HepG2 (cell line): ENCODE data around the gene SERPINB6. TPM values are rescaled to one million over a fixed set of nuclear protein-coding genes. Genes with fewer than 3 reads are reported as not detected.
A peak's percentile ranks its signal among the peaks of the same experiment; 100 is the strongest.

ENCODE experiments used
- CCDC6 ChIP-seq: sonication (generic); formaldehyde crosslinking; IDR thresholded peaks from 2 replicates; pipeline ENCODE4 v1.8.1; 2022; ENCODE audit warnings: mild to moderate bottlenecking, missing genetic modification reagents, moderate library complexity
- HMGXB3 ChIP-seq: sonication (generic); formaldehyde crosslinking; IDR thresholded peaks from 2 replicates; pipeline ENCODE4 v1.4.0; 2020; ENCODE audit warnings: missing genetic modification reagents, borderline replicate concordance
- HNF1B ChIP-seq: sonication (generic); formaldehyde crosslinking; IDR thresholded peaks from 2 replicates; pipeline ENCODE4 v1.5.1; 2020; ENCODE audit warnings: mild to moderate bottlenecking, moderate library complexity, missing genetic modification reagents
- IRF1 ChIP-seq: sonication (generic); formaldehyde crosslinking; IDR thresholded peaks from 2 replicates; pipeline ENCODE4 v1.4.0; 2020; ENCODE audit warnings: low read depth, mild to moderate bottlenecking, missing genetic modification reagents
- MXI1 ChIP-seq: IDR thresholded peaks from 3 replicates; pipeline ENCODE4 v1.6.1; 2012; ENCODE audit warnings: low read depth, low read length, inconsistent platforms, borderline replicate concordance
- NFKB2 ChIP-seq: sonication (generic); formaldehyde crosslinking; IDR thresholded peaks from 2 replicates; pipeline ENCODE4 v1.4.0; 2020; ENCODE audit warnings: missing genetic modification reagents, borderline replicate concordance
- PTBP1 ChIP-seq: fragments of 200-400 bp; formaldehyde crosslinking; IDR thresholded peaks from 2 replicates; pipeline ENCODE4 v1.6.1; 2018; ENCODE audit warnings: low read length, low read depth; ENCODE audit not compliant: poor library complexity, severe bottlenecking
- SNAPC2 ChIP-seq: sonication (generic); formaldehyde crosslinking; IDR thresholded peaks from 2 replicates; pipeline ENCODE4 v1.8.1; 2022; ENCODE audit warnings: mild to moderate bottlenecking, missing genetic modification reagents
- TAF15 ChIP-seq: fragments of 200-400 bp; formaldehyde crosslinking; IDR thresholded peaks from one replicate; pipeline ENCODE4 v1.6.1; 2018; ENCODE audit warnings: mild to moderate bottlenecking, low read depth, low read length; ENCODE audit not compliant: poor library complexity, severe bottlenecking
- ZBTB34 ChIP-seq: sonication (generic); formaldehyde crosslinking; IDR thresholded peaks from 2 replicates; pipeline ENCODE4 v1.8.0; 2022; ENCODE audit warnings: mild to moderate bottlenecking, missing genetic modification reagents
- ZFYVE20 ChIP-seq: sonication (generic); formaldehyde crosslinking; IDR thresholded peaks from 2 replicates; pipeline ENCODE4 v1.8.0; 2023; ENCODE audit warnings: low read depth, mild to moderate bottlenecking, moderate library complexity, missing genetic modification reagents, borderline replicate concordance
- ZNF205 ChIP-seq: IDR thresholded peaks from 2 replicates; pipeline ENCODE4 v1.6.1; 2018; ENCODE audit warnings: missing biosample characterization, missing genetic modification reagents
- ZNF350 ChIP-seq: sonication (generic); formaldehyde crosslinking; IDR thresholded peaks from 2 replicates; pipeline ENCODE4 v1.4.0; 2020; ENCODE audit warnings: mild to moderate bottlenecking, low read depth, missing genetic modification reagents, borderline replicate concordance
- ZNF496 ChIP-seq: sonication (generic); formaldehyde crosslinking; IDR thresholded peaks from 2 replicates; pipeline ENCODE4 v1.8.1; 2023; ENCODE audit warnings: mild to moderate bottlenecking, moderate library complexity, missing genetic modification reagents; ENCODE audit not compliant: insufficient replicate concordance
- ZNF704 ChIP-seq: sonication (generic); formaldehyde crosslinking; IDR thresholded peaks from 2 replicates; pipeline ENCODE4 v1.8.1; 2023; ENCODE audit warnings: mild to moderate bottlenecking, inconsistent platforms, moderate library complexity, missing genetic modification reagents, borderline replicate concordance
- ZSCAN25 ChIP-seq: sonication (generic); formaldehyde crosslinking; IDR thresholded peaks from 2 replicates; pipeline ENCODE4 v1.8.0; 2022; ENCODE audit warnings: mild to moderate bottlenecking, missing genetic modification reagents
- polyA plus RNA-seq, 8 experiments: library from polyadenylated mRNA; depleted of rRNA in 3 of 8; stranded (reverse) in 7 of 8; unstranded in 1 of 8; fragments of >200 nt; fragmentation: Illumina TruSeq in 4 of 8; extraction: Trizol in 4 of 8; gene quantifications; 2 replicates each; pipeline versions ENCODE4 v1.2.1 to v1.2.3, GENCODE V29; 2011 to 2016; ENCODE audit warnings: low read depth in 4 of 8, missing spikeins in 1 of 8, mixed read lengths in 1 of 8; ENCODE audit not compliant: insufficient read depth in 1 of 8
- total RNA-seq, 5 experiments: library from RNA; depleted of rRNA; stranded (reverse); fragments of >200 nt; fragmentation: Illumina TruSeq; extraction: Trizol; gene quantifications; 2 replicates each; pipeline ENCODE4 v1.2.3, GENCODE V29; 2016; ENCODE audit warnings: low read depth in 1 of 5

The SERPINB6 gene
- total and polyA plus RNA-seq, 2 of the 13 experiments (the other 11 are each of a cell fraction or from before 2014, with no cell fraction given): 38.2 to 61.3 TPM

- TF ChIP-seq IRF1 (CRISPR knock-in tag) (0 out of 2 replicates have a peak, but pooled peaks have one; percentile 46), CCDC6 (CRISPR knock-in tag) (0 out of 2 replicates have a peak, but pooled peaks have one; percentile 8), ZNF496 (no peak), HNF1B (CRISPR knock-in tag) (peak; percentile 50), NFKB2 (CRISPR knock-in tag) (no peak), TAF15 (no peak), PTBP1 (no peak), SNAPC2 (CRISPR knock-in tag) (peak; percentile 96; the same call in 1 of the 2 replicates), ZNF205 (peak; percentile 64; the same call in 1 of the 2 replicates), ZNF704 (CRISPR knock-in tag) (no peak), ZNF350 (no peak), ZSCAN25 (CRISPR knock-in tag) (no peak), HMGXB3 (CRISPR knock-in tag) (peak; percentile 73; the same call in 1 of the 2 replicates), ZBTB34 (CRISPR knock-in tag) (peak; percentile 70; the same call in 1 of the 2 replicates), ZFYVE20 (CRISPR knock-in tag) (no peak), MXI1 (peak; percentile 97)
These were observed 18.2 kb upstream of the SERPINB6 start (continued) for GRCh38 chr6:2989332-2990247.
